Liver (tissue), 9 donors: ENCODE measurements around the gene SMC2. TPM values are rescaled to one million over a fixed set of nuclear protein-coding genes. Genes with fewer than 3 reads are reported as not detected.

ENCODE experiments used
- DNase-seq: peaks from one replicate; pipeline ENCODE4 v3.0.0-alpha.2; 2017; ENCODE audit warnings: low spot score
- H3K27ac ChIP-seq, 2 donors: one replicate each; pipeline ENCODE4 v1.7.0; 2013; ENCODE audit warnings: inconsistent platforms in 2 of 2, low read length in 2 of 2, control low read depth in 1 of 2, low read depth in 1 of 2, mild to moderate bottlenecking in 1 of 2
- H3K27me3 ChIP-seq, 4 donors: one replicate each; pipeline versions ENCODE4 v1.6.1 to v1.7.0; 2013; ENCODE audit warnings: low read length in 3 of 4, inconsistent platforms in 1 of 4, mild to moderate bottlenecking in 1 of 4, moderate library complexity in 1 of 4; ENCODE audit not compliant: control insufficient read depth in 4 of 4, insufficient read depth in 4 of 4
- H3K36me3 ChIP-seq, 4 donors: one replicate each; pipeline versions ENCODE4 v1.6.1 to v1.7.0; 2013; ENCODE audit warnings: low read length in 3 of 4, mild to moderate bottlenecking in 3 of 4, low read depth in 1 of 4, moderate library complexity in 1 of 4; ENCODE audit not compliant: control insufficient read depth in 4 of 4, insufficient read depth in 3 of 4
- H3K4me1 ChIP-seq, 4 donors: one replicate each; pipeline versions ENCODE4 v1.6.1 to v1.7.0; 2013; ENCODE audit warnings: low read length in 3 of 4, mild to moderate bottlenecking in 3 of 4, moderate library complexity in 1 of 4; ENCODE audit not compliant: control insufficient read depth in 4 of 4, insufficient read depth in 4 of 4
- H3K4me3 ChIP-seq, 3 donors: one replicate each; pipeline versions ENCODE4 v1.6.1 to v1.7.0; 2013; ENCODE audit warnings: low read length in 3 of 3, control low read depth in 1 of 3, low read depth in 1 of 3, mild to moderate bottlenecking in 1 of 3
- H3K9ac ChIP-seq, 2 donors: one replicate each; pipeline ENCODE4 v1.7.0; 2013; ENCODE audit warnings: low read length in 2 of 2, mild to moderate bottlenecking in 2 of 2, moderate library complexity in 2 of 2, control low read depth in 1 of 2, low read depth in 1 of 2
- H3K9me3 ChIP-seq, 4 donors: one replicate each; pipeline versions ENCODE4 v1.6.1 to v1.7.0; 2013; ENCODE audit warnings: low read length in 3 of 4; ENCODE audit not compliant: control insufficient read depth in 4 of 4
- EGR1 ChIP-seq, 2 donors: IDR thresholded peaks; 2 replicates each; pipeline ENCODE4 v1.6.1; 2016 to 2018; ENCODE audit warnings: antibody characterized with exemption in 2 of 2, low read depth in 2 of 2
- FOXA1 ChIP-seq: IDR thresholded peaks from 2 replicates; pipeline ENCODE4 v1.6.1; 2016; ENCODE audit warnings: antibody characterized with exemption
- FOXA2 ChIP-seq: IDR thresholded peaks from 2 replicates; pipeline ENCODE4 v1.6.1; 2016; ENCODE audit warnings: antibody characterized with exemption
- GABPA ChIP-seq, 2 donors: IDR thresholded peaks in 1 of 2; conservative IDR thresholded peaks in 1 of 2; 2 replicates each; pipeline ENCODE4 v1.6.1; 2016; ENCODE audit warnings: antibody characterized with exemption in 2 of 2, mild to moderate bottlenecking in 1 of 2, moderate library complexity in 1 of 2
- HNF4A ChIP-seq, 2 donors: conservative IDR thresholded peaks; 2 replicates each; pipeline ENCODE4 v1.6.1; 2016; ENCODE audit warnings: antibody characterized with exemption in 2 of 2, mild to moderate bottlenecking in 2 of 2
- HNF4G ChIP-seq: IDR thresholded peaks from 2 replicates; pipeline ENCODE4 v1.6.1; 2016; ENCODE audit warnings: antibody characterized with exemption
- NR2F2 ChIP-seq: IDR thresholded peaks from 2 replicates; pipeline ENCODE4 v1.6.1; 2016; ENCODE audit warnings: antibody characterized with exemption
- RAD21 ChIP-seq, 2 donors: IDR thresholded peaks; 2 replicates each; pipeline ENCODE4 v1.6.1; 2016; ENCODE audit warnings: antibody characterized with exemption in 2 of 2, mild to moderate bottlenecking in 2 of 2
- RXRA ChIP-seq, 2 donors: IDR thresholded peaks; 2 replicates each; pipeline ENCODE4 v1.6.1; 2017 to 2018; ENCODE audit warnings: antibody characterized with exemption in 2 of 2, mild to moderate bottlenecking in 1 of 2
- TAF1 ChIP-seq: conservative IDR thresholded peaks from 2 replicates; pipeline ENCODE4 v1.6.1; 2016; ENCODE audit warnings: antibody characterized with exemption, mild to moderate bottlenecking
- YY1 ChIP-seq: IDR thresholded peaks from 2 replicates; pipeline ENCODE4 v1.6.1; 2016; ENCODE audit warnings: antibody characterized with exemption, mild to moderate bottlenecking
- WGBS: extraction: QIAGEN DNeasy Blood & Tissue Kit; methylation state at CpG from one replicate; pipeline ENCODE4 v1.1.7; 2013; 5-methylcytosine and 5-hydroxymethylcytosine counted together
- polyA plus RNA-seq, 2 donors: library from polyadenylated mRNA; stranded (reverse) in 1 of 2; unstranded in 1 of 2; fragments of 200-250 nt in 1 of 2; fragments of >200 nt in 1 of 2; fragmentation: Nextera tagmentation in 1 of 2; extraction: Ambion mirVana in 1 of 2; gene quantifications; one replicate each; pipeline versions ENCODE4 v1.2.1 to v1.2.3, GENCODE V29; 2013 to 2015
- total RNA-seq, 2 donors: library from RNA; depleted of rRNA; stranded (reverse); fragments of >200 nt; gene quantifications; one replicate each; pipeline ENCODE4 v1.2.3, GENCODE V29; 2014
- TF ChIP-seq, protein P1 (sequence below): IDR thresholded peaks from 2 replicates; pipeline ENCODE4 v1.6.1; 2016; ENCODE audit warnings: antibody characterized with exemption
- TF ChIP-seq, protein P2 (sequence below): fragments of 150-350 bp; IDR thresholded peaks from 2 replicates; pipeline ENCODE4 v1.5.1; 2017; ENCODE audit warnings: improper control_type of control experiment, low read depth, low read length; ENCODE audit not compliant: missing input control
- TF ChIP-seq, protein P3 (sequence below): IDR thresholded peaks from 2 replicates; pipeline ENCODE4 v1.6.1; 2016; ENCODE audit warnings: antibody characterized with exemption, mild to moderate bottlenecking
- TF ChIP-seq, protein P4 (sequence below): IDR thresholded peaks from 2 replicates; pipeline ENCODE4 v1.6.1; 2016; ENCODE audit warnings: antibody characterized with exemption
- TF ChIP-seq, protein P5 (sequence below): IDR thresholded peaks from 2 replicates; pipeline ENCODE4 v1.6.1; 2016; ENCODE audit warnings: antibody characterized with exemption
- donor health status: healthy.
- donor health status: healthy.
- donor health status: healthy.
- donor health status: healthy.
- donor health status: healthy.

The SMC2 gene
- total and polyA plus RNA-seq, 4 donors = 2.1 to 26.3 (median 4.3) TPM

DNA sequence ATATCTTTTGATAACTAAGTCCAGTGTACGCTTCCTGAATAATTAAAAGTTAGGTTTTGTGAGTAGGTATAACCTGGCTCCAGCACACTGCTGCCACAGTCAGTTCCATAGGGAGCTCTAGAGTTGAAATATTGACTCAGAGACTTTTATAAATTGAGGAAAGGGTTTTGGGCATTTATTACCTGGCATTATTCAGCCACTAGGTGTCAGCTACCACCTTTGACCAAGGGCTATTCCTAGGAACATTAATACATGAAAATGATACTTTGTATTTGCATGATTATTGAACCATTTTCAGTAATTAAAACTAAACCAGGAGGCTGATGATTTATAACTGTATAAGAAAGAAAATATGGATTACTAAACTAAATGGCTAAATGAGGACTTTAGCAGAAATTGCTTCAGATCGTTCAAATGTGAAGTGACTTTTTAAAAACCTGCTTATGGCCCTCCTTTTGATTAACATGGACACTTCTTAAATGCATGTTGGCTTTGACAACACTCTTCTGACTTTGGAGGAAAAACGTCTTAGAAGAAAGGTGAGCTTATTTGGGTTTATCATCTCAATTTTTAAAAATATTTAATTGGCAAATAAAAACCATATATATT lies 83.0 kb downstream of the SMC2 start:
- Histone ChIP-seq H3K4me3 (no peak overlapping the region), H3K9me3 (no peaks in the 10 kb centered on the region), H3K27ac (no peak overlapping the region), H3K9ac (no peak overlapping the region), H3K36me3 (no peaks in the 10 kb centered on the region), H3K27me3 (no peaks in the 10 kb centered on the region), H3K4me1 (no peaks in the 10 kb centered on the region)
- DNase-seq = no peak
- WGBS = 54% methylated on average over 3 of the region's 3 CpGs
- no peak for TF ChIP-seq YY1
- TF ChIP-seq, protein P1, sequence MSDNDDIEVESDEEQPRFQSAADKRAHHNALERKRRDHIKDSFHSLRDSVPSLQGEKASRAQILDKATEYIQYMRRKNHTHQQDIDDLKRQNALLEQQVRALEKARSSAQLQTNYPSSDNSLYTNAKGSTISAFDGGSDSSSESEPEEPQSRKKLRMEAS = no peak
- TF ChIP-seq, protein P2, sequence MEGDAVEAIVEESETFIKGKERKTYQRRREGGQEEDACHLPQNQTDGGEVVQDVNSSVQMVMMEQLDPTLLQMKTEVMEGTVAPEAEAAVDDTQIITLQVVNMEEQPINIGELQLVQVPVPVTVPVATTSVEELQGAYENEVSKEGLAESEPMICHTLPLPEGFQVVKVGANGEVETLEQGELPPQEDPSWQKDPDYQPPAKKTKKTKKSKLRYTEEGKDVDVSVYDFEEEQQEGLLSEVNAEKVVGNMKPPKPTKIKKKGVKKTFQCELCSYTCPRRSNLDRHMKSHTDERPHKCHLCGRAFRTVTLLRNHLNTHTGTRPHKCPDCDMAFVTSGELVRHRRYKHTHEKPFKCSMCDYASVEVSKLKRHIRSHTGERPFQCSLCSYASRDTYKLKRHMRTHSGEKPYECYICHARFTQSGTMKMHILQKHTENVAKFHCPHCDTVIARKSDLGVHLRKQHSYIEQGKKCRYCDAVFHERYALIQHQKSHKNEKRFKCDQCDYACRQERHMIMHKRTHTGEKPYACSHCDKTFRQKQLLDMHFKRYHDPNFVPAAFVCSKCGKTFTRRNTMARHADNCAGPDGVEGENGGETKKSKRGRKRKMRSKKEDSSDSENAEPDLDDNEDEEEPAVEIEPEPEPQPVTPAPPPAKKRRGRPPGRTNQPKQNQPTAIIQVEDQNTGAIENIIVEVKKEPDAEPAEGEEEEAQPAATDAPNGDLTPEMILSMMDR = peak; percentile 76
- no peak for TF ChIP-seq EGR1 (IDR thresholded peaks at IDR 0.05; ENCODE audit: low read depth in 2 of 2)
- TF ChIP-seq NR2F2 = no peak
- no peak for TF ChIP-seq RXRA (IDR thresholded peaks at IDR 0.05)
- peak; percentile 92 to 93 for TF ChIP-seq RAD21 (IDR thresholded peaks at IDR 0.05)
- no peak for TF ChIP-seq FOXA1
- TF ChIP-seq HNF4A (conservative IDR thresholded peaks at IDR 0.05) = no peak
- TF ChIP-seq, protein P3, sequence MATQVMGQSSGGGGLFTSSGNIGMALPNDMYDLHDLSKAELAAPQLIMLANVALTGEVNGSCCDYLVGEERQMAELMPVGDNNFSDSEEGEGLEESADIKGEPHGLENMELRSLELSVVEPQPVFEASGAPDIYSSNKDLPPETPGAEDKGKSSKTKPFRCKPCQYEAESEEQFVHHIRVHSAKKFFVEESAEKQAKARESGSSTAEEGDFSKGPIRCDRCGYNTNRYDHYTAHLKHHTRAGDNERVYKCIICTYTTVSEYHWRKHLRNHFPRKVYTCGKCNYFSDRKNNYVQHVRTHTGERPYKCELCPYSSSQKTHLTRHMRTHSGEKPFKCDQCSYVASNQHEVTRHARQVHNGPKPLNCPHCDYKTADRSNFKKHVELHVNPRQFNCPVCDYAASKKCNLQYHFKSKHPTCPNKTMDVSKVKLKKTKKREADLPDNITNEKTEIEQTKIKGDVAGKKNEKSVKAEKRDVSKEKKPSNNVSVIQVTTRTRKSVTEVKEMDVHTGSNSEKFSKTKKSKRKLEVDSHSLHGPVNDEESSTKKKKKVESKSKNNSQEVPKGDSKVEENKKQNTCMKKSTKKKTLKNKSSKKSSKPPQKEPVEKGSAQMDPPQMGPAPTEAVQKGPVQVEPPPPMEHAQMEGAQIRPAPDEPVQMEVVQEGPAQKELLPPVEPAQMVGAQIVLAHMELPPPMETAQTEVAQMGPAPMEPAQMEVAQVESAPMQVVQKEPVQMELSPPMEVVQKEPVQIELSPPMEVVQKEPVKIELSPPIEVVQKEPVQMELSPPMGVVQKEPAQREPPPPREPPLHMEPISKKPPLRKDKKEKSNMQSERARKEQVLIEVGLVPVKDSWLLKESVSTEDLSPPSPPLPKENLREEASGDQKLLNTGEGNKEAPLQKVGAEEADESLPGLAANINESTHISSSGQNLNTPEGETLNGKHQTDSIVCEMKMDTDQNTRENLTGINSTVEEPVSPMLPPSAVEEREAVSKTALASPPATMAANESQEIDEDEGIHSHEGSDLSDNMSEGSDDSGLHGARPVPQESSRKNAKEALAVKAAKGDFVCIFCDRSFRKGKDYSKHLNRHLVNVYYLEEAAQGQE = no peak
- no peak for TF ChIP-seq TAF1
- no peak for TF ChIP-seq GABPA (IDR thresholded peaks at IDR 0.05 in 1 of 2, conservative IDR thresholded peaks at IDR 0.05 in 1 of 2)
- TF ChIP-seq, protein P4, sequence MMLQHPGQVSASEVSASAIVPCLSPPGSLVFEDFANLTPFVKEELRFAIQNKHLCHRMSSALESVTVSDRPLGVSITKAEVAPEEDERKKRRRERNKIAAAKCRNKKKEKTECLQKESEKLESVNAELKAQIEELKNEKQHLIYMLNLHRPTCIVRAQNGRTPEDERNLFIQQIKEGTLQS = no peak
- TF ChIP-seq, protein P5, sequence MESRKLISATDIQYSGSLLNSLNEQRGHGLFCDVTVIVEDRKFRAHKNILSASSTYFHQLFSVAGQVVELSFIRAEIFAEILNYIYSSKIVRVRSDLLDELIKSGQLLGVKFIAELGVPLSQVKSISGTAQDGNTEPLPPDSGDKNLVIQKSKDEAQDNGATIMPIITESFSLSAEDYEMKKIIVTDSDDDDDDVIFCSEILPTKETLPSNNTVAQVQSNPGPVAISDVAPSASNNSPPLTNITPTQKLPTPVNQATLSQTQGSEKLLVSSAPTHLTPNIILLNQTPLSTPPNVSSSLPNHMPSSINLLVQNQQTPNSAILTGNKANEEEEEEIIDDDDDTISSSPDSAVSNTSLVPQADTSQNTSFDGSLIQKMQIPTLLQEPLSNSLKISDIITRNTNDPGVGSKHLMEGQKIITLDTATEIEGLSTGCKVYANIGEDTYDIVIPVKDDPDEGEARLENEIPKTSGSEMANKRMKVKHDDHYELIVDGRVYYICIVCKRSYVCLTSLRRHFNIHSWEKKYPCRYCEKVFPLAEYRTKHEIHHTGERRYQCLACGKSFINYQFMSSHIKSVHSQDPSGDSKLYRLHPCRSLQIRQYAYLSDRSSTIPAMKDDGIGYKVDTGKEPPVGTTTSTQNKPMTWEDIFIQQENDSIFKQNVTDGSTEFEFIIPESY = no peak
- TF ChIP-seq HNF4G = no peak
- no peak for TF ChIP-seq FOXA2
